PC-3 (cell line): ENCODE measurements around the gene CAD. TPM values are rescaled to one million over a fixed set of nuclear protein-coding genes. Genes with fewer than 3 reads are reported as not detected.
A peak's percentile ranks its signal among the peaks of the same experiment; 100 is the strongest.

Experiments used
- ATAC-seq: fragments of 200-7000 bp; cut with Tn5 transposase; 2 replicates; pipeline ENCODE4 v1.9.1; 2020; ENCODE audit warnings: mild to moderate bottlenecking, moderate library complexity
- BruUV-seq: library from RNA; stranded (reverse); fragments of 400-500 nt; replicated peaks from 2 replicates; lab custom pipeline; 2021; lab: Mats Ljungman, UMichigan
- CTCF ChIA-PET: fragments of 300-600 bp; sonication (Branson Sonifier 250); formaldehyde crosslinking; loops from one replicate; lab custom pipeline; 2022; ENCODE audit warnings: antibody characterized with exemption; lab: Charles Lee
- POLR2A ChIA-PET: fragments of 300-600 bp; sonication (Branson Sonifier 250); formaldehyde crosslinking; loops from one replicate; lab custom pipeline; 2022; ENCODE audit warnings: antibody characterized with exemption; ENCODE audit not compliant: unreplicated experiment; lab: Charles Lee
- DNase-seq: peaks from one replicate; pipeline ENCODE4 v3.0.0-alpha.2; 2015
- H2AFZ ChIP-seq: fragments of 300-600 bp; sonication (generic); 2 replicates; pipeline ENCODE4 v1.6.0; 2016; ENCODE audit warnings: antibody characterized with exemption, low read length
- H3F3A ChIP-seq: fragments of 300-600 bp; sonication (generic); one replicate; pipeline ENCODE4 v1.6.0; 2017; ENCODE audit warnings: antibody characterized with exemption, low read length, control low read depth, mild to moderate bottlenecking; ENCODE audit not compliant: unreplicated experiment
- H3K27ac ChIP-seq: fragments of 300-600 bp; sonication (generic); 2 replicates; pipeline ENCODE4 v1.5.1; 2016; ENCODE audit warnings: mild to moderate bottlenecking, low read length
- H3K27me3 ChIP-seq: fragments of 300-600 bp; sonication (generic); 2 replicates; pipeline ENCODE4 v1.6.1; 2016; ENCODE audit warnings: low read length, mixed read lengths
- H3K36me3 ChIP-seq: fragments of 300-600 bp; sonication (generic); 2 replicates; pipeline ENCODE4 v1.6.1; 2016; ENCODE audit warnings: low read depth, mixed run types, low read length, mixed read lengths
- H3K4me1 ChIP-seq: fragments of 300-600 bp; sonication (generic); 2 replicates; pipeline ENCODE4 v1.5.1; 2016; ENCODE audit warnings: low read length; ENCODE audit not compliant: insufficient read depth
- H3K4me2 ChIP-seq: fragments of 300-600 bp; sonication (generic); 2 replicates; pipeline ENCODE4 v1.6.0; 2016; ENCODE audit warnings: low read length
- H3K4me3 ChIP-seq: fragments of 300-600 bp; sonication (generic); 2 replicates; pipeline ENCODE4 v1.5.1; 2016; ENCODE audit warnings: mild to moderate bottlenecking, low read length, mixed read lengths
- H3K79me2 ChIP-seq: fragments of 300-600 bp; sonication (generic); 2 replicates; pipeline ENCODE4 v1.6.1; 2017; ENCODE audit warnings: low read length, mixed read lengths
- H3K9ac ChIP-seq: fragments of 300-600 bp; sonication (generic); 2 replicates; pipeline ENCODE4 v1.6.0; 2016; ENCODE audit warnings: mild to moderate bottlenecking, low read length
- H3K9me2 ChIP-seq: fragments of 300-600 bp; sonication (generic); replicated peaks from 2 replicates; pipeline ENCODE4 v1.6.1; 2016; ENCODE audit warnings: mixed run types, low read length, mixed read lengths
- H3K9me3 ChIP-seq: fragments of 300-600 bp; sonication (generic); 2 replicates; pipeline ENCODE4 v1.6.1; 2016; ENCODE audit warnings: low read length, mixed read lengths
- H4K20me1 ChIP-seq: fragments of 300-600 bp; sonication (generic); 2 replicates; pipeline ENCODE4 v1.6.1; 2016; ENCODE audit warnings: low read length, mixed read lengths
- CTCF ChIP-seq: fragments of 300-600 bp; sonication (generic); conservative IDR thresholded peaks from 2 replicates; pipeline ENCODE4 v1.5.1; 2017; ENCODE audit warnings: antibody characterized with exemption, low read depth, mild to moderate bottlenecking, low read length
- EZH2 ChIP-seq: fragments of 300-600 bp; sonication (generic); IDR thresholded peaks from one replicate; pipeline ENCODE4 v1.6.1; 2017; ENCODE audit warnings: antibody characterized with exemption, mild to moderate bottlenecking, low read length; ENCODE audit not compliant: unreplicated experiment
- EZH2phosphoT487 ChIP-seq: fragments of 300-600 bp; sonication (generic); IDR thresholded peaks from 2 replicates; pipeline ENCODE4 v1.6.1; 2018; ENCODE audit warnings: mild to moderate bottlenecking, antibody characterized with exemption, low read length, borderline replicate concordance
- intact Hi-C: fragments of 100-400 bp; cut with micrococcal nuclease; formaldehyde crosslinking; loops from 2 replicates; pipeline ENCODE4 v1.9.0; 2023
- total RNA-seq: library from RNA; depleted of rRNA; stranded (reverse); fragments of >200 nt; gene quantifications from 2 replicates; pipeline ENCODE4 v1.2.3, GENCODE V29; 2014

Gene CAD
- total RNA-seq, 1 experiment from 2014 or later: 85.9 TPM

GRCh38 chr2:27219091-27219490 lies 1.9 kb downstream of the CAD start:
- H3K36me3 ChIP-seq: peaks cover 41% of the 10 kb centered on the region
- H3K27ac ChIP-seq: no peak overlapping the region
- DNase-seq (no peak), ATAC-seq (no peak)
- H3K79me2 ChIP-seq: peaks cover 31% of the 10 kb centered on the region
- intact Hi-C loops: no loop called here
- no peak overlapping the region for H3K9ac ChIP-seq
- BruUV-seq: no TSS peak
- no peaks in the 10 kb centered on the region for H3K27me3 ChIP-seq
- peak overlapping the region; percentile 95 for H3K4me2 ChIP-seq
- H3K4me1 ChIP-seq: peaks cover 16% of the 10 kb centered on the region
- no peaks in the 10 kb centered on the region for H3K9me3 ChIP-seq
- ChIA-PET CTCF (no interaction called here), POLR2A (no interaction called here)
- no peaks in the 10 kb centered on the region for H3F3A ChIP-seq
- no peak overlapping the region for H2AFZ ChIP-seq
- TF ChIP-seq EZH2 (no peak), EZH2phosphoT487 (no peak), CTCF (no peak)
- H3K9me2 ChIP-seq: no peaks in the 10 kb centered on the region
- 0 out of 2 replicates have a peak overlapping the region, but pooled peaks have one; percentile 72 for H3K4me3 ChIP-seq
- no peaks in the 10 kb centered on the region for H4K20me1 ChIP-seq

- no peaks in the 10 kb centered on the region for H3K9me2 ChIP-seq
- no peak overlapping the region for H3K27ac ChIP-seq
- no peaks in the 10 kb centered on the region for H4K20me1 ChIP-seq
- no peaks in the 10 kb centered on the region for H3K27me3 ChIP-seq
- peaks cover 16% of the 10 kb centered on the region for H3K4me1 ChIP-seq
- TF ChIP-seq CTCF: no peak
- TF ChIP-seq EZH2phosphoT487: no peak
- TF ChIP-seq EZH2: no peak
- no peaks in the 10 kb centered on the region for H3F3A ChIP-seq
- H2AFZ ChIP-seq: no peak overlapping the region
- no peak overlapping the region for H3K9ac ChIP-seq
- ChIA-PET POLR2A (no interaction called here), CTCF (no interaction called here)
- intact Hi-C loops: no loop called here
- H3K36me3 ChIP-seq: peaks cover 51% of the 10 kb centered on the region
- no peak for DNase-seq
- no TSS peak for BruUV-seq
- H3K4me2 ChIP-seq: no peak overlapping the region
- peaks cover 31% of the 10 kb centered on the region for H3K79me2 ChIP-seq
- ATAC-seq: no peak
- H3K9me3 ChIP-seq: no peaks in the 10 kb centered on the region
- no peak overlapping the region for H3K4me3 ChIP-seq
These were observed 2.9 kb downstream of the CAD start for GRCh38 chr2:27220091-27220490.

- DNase-seq (no peak), ATAC-seq (no peak)
- intact Hi-C loops: no loop called here
- no peak overlapping the region for H2AFZ ChIP-seq
- no peak overlapping the region for H3K4me2 ChIP-seq
- no peaks in the 10 kb centered on the region for H4K20me1 ChIP-seq
- ChIA-PET POLR2A (no interaction called here), CTCF (no interaction called here)
- H3F3A ChIP-seq: no peaks in the 10 kb centered on the region
- no peak overlapping the region for H3K9ac ChIP-seq
- BruUV-seq: no TSS peak
- H3K9me3 ChIP-seq: no peaks in the 10 kb centered on the region
- H3K79me2 ChIP-seq: peaks cover 31% of the 10 kb centered on the region
- H3K4me3 ChIP-seq: no peak overlapping the region
- peaks cover 16% of the 10 kb centered on the region for H3K4me1 ChIP-seq
- no peaks in the 10 kb centered on the region for H3K9me2 ChIP-seq
- H3K27ac ChIP-seq: no peak overlapping the region
- TF ChIP-seq EZH2phosphoT487 (no peak), CTCF (no peak), EZH2 (no peak)
- H3K36me3 ChIP-seq: peaks cover 55% of the 10 kb centered on the region
- H3K27me3 ChIP-seq: no peaks in the 10 kb centered on the region
These were observed 4.0 kb downstream of the CAD start for GRCh38 chr2:27221166-27221565.
